ENCODE results near the gene TCEAL3. TPM values are rescaled to one million over a fixed set of nuclear protein-coding genes. Genes with fewer than 3 reads are reported as not detected.
"Not testable (repeated sequence)": the region's sequence is repeated elsewhere in the genome, so short reads cannot be mapped to it uniquely, and the experiment has no call there.

The TCEAL3 gene
- total RNA-seq, 2 experiments from 2014 or later = 5.0 to 5.8 TPM

- Mint-ChIP-seq H3K36me3 (ENCODE audit: low read depth) (no peaks in the 10 kb centered on the region), H3K27ac (peak within 1 kb of the TSS; percentile 49), H3K9me3 (no peaks in the 10 kb centered on the region), H3K4me3 (peak within 1 kb of the TSS; percentile 90), H3K27me3 (peaks cover 9% of the 10 kb centered on the region), H3K4me1 (ENCODE audit: low read depth) (peaks cover 16% of the 10 kb centered on the region)
- intact Hi-C loops (cut with DNase I, micrococcal nuclease) = no loop called here
- H3K27ac ChIP-seq (ENCODE audit: low read depth in 1 of 2, low read length in 2 of 2) = no peak within 1 kb of the TSS
- ChIA-PET POLR2A (no interaction called here), CTCF (no interaction called here)
- ATAC-seq (ENCODE audit: poor library complexity) = peak; percentile 77
- peak in 8 of 14 experiments; percentile 3 to 58 (median 32) for DNase-seq
- H3K27me3 ChIP-seq (ENCODE audit: control insufficient read depth in 1 of 2, insufficient read depth in 2 of 2, low read length in 2 of 2) = no peaks in the 10 kb centered on the region
- peaks cover 9% of the 10 kb centered on the region for H3K4me1 ChIP-seq (ENCODE audit: insufficient read depth, low read length)
- TF ChIP-seq CTCF (IDR thresholded peaks at IDR 0.05) = no peak
- peak within 1 kb of the TSS; percentile 70 for H3K4me3 ChIP-seq (ENCODE audit: low read length)
- no peaks in the 10 kb centered on the region for H3K9me3 ChIP-seq (ENCODE audit: control insufficient read depth in 1 of 2, insufficient read depth in 1 of 2, low read length in 2 of 2)
- H3K36me3 ChIP-seq (ENCODE audit: insufficient read depth, low read length) = no peaks in the 10 kb centered on the region
Measured at GRCh38 chrX:103585411-103586313, 22.1 kb upstream of the TCEAL3 start, which contains the start of gene TCEAL4. Gene TCEAL4, plus strand, starts transcription at chrX:103585515. Its CDS starts 1,161 bp downstream, at chrX:103586676.

- Mint-ChIP-seq H3K9me3 (no peaks in the 10 kb centered on the region), H3K4me1 (ENCODE audit: low read depth) (peaks cover 16% of the 10 kb centered on the region), H3K36me3 (ENCODE audit: low read depth) (no peaks in the 10 kb centered on the region), H3K27ac (peak overlapping the region; percentile 49), H3K27me3 (peaks cover 3% of the 10 kb centered on the region), H3K4me3 (peak overlapping the region; percentile 90)
- Histone ChIP-seq H3K27me3 (ENCODE audit: control insufficient read depth in 1 of 2, insufficient read depth in 2 of 2, low read length in 2 of 2) (no peaks in the 10 kb centered on the region), H3K9me3 (ENCODE audit: control insufficient read depth in 1 of 2, insufficient read depth in 1 of 2, low read length in 2 of 2) (no peaks in the 10 kb centered on the region), H3K36me3 (ENCODE audit: insufficient read depth, low read length) (no peaks in the 10 kb centered on the region), H3K4me1 (ENCODE audit: insufficient read depth, low read length) (peaks cover 9% of the 10 kb centered on the region), H3K4me3 (ENCODE audit: low read length) (peak overlapping the region; percentile 70), H3K27ac (ENCODE audit: low read depth in 1 of 2, low read length in 2 of 2) (no peak overlapping the region)
- intact Hi-C loops (cut with DNase I, micrococcal nuclease) = no loop called here
- TF ChIP-seq CTCF (IDR thresholded peaks at IDR 0.05) = no peak
- no peak for DNase-seq
- no peak for ATAC-seq (ENCODE audit: poor library complexity)
- POLR2A ChIA-PET = no interaction called here
- CTCF ChIA-PET = no interaction called here
Measured at GRCh38 chrX:103586314-103586646, 21.5 kb upstream of the TCEAL3 start.

- CTCF ChIA-PET = no interaction called here
- H3K27ac Mint-ChIP-seq = peak overlapping the region; percentile 49
Measured at GRCh38 chrX:103586659-103587058, 21.1 kb upstream of the TCEAL3 start.

GRCh38 chrX:103592295-103592694 lies 15.5 kb upstream of the TCEAL3 start:
- POLR2A ChIA-PET; H3K4me1 ChIP-seq (ENCODE audit: insufficient read depth, low read length); H3K4me3 Mint-ChIP-seq; H3K27me3 ChIP-seq (ENCODE audit: control insufficient read depth in 1 of 2, insufficient read depth in 2 of 2, low read length in 2 of 2); H3K36me3 ChIP-seq (ENCODE audit: insufficient read depth, low read length); H3K27ac Mint-ChIP-seq; H3K9me3 ChIP-seq (ENCODE audit: control insufficient read depth in 1 of 2, insufficient read depth in 1 of 2, low read length in 2 of 2); H3K4me3 ChIP-seq (ENCODE audit: low read length); CTCF ChIA-PET; H3K27ac ChIP-seq (ENCODE audit: low read depth in 1 of 2, low read length in 2 of 2); H3K27me3 Mint-ChIP-seq; DNase-seq; H3K36me3 Mint-ChIP-seq (ENCODE audit: low read depth); H3K9me3 Mint-ChIP-seq; ATAC-seq (ENCODE audit: poor library complexity); H3K4me1 Mint-ChIP-seq (ENCODE audit: low read depth): not testable (repeated sequence)
- intact Hi-C loops (cut with DNase I, micrococcal nuclease) = loop anchor here in 1 of 2 experiments (5.0 kb wide), 1 partner anchor 40 kb away; no protein-coding TSS in a partner anchor

More at GRCh38 chrX:103586659-103587058, 21.1 kb upstream of the TCEAL3 start:
- DNase-seq (no peak), ATAC-seq (ENCODE audit: poor library complexity) (no peak)
- H3K27me3 Mint-ChIP-seq = peaks cover 3% of the 10 kb centered on the region
- no peak overlapping the region for H3K27ac ChIP-seq (ENCODE audit: low read depth in 1 of 2, low read length in 2 of 2)
- intact Hi-C loops (cut with DNase I, micrococcal nuclease) = no loop called here
- H3K9me3 ChIP-seq (ENCODE audit: control insufficient read depth in 1 of 2, insufficient read depth in 1 of 2, low read length in 2 of 2) = no peaks in the 10 kb centered on the region
- H3K27me3 ChIP-seq (ENCODE audit: control insufficient read depth in 1 of 2, insufficient read depth in 2 of 2, low read length in 2 of 2) = no peaks in the 10 kb centered on the region
- POLR2A ChIA-PET = no interaction called here
- TF ChIP-seq CTCF (IDR thresholded peaks at IDR 0.05) = no peak
- no peaks in the 10 kb centered on the region for H3K9me3 Mint-ChIP-seq
- peaks cover 9% of the 10 kb centered on the region for H3K4me1 ChIP-seq (ENCODE audit: insufficient read depth, low read length)
- H3K4me3 Mint-ChIP-seq = peak overlapping the region; percentile 90
- H3K36me3 Mint-ChIP-seq (ENCODE audit: low read depth) = no peaks in the 10 kb centered on the region
- H3K4me3 ChIP-seq (ENCODE audit: low read length) = no peak overlapping the region
- H3K4me1 Mint-ChIP-seq (ENCODE audit: low read depth) = peaks cover 16% of the 10 kb centered on the region
- H3K36me3 ChIP-seq (ENCODE audit: insufficient read depth, low read length) = no peaks in the 10 kb centered on the region

- H3K36me3 ChIP-seq (ENCODE audit: insufficient read depth, low read length); H3K4me1 ChIP-seq (ENCODE audit: insufficient read depth, low read length); H3K9me3 Mint-ChIP-seq; H3K36me3 Mint-ChIP-seq (ENCODE audit: low read depth); H3K4me3 Mint-ChIP-seq; H3K4me3 ChIP-seq (ENCODE audit: low read length); intact Hi-C loops (cut with DNase I, micrococcal nuclease); H3K27ac ChIP-seq (ENCODE audit: low read depth in 1 of 2, low read length in 2 of 2); H3K27me3 Mint-ChIP-seq; H3K27ac Mint-ChIP-seq; H3K27me3 ChIP-seq (ENCODE audit: control insufficient read depth in 1 of 2, insufficient read depth in 2 of 2, low read length in 2 of 2); H3K4me1 Mint-ChIP-seq (ENCODE audit: low read depth); DNase-seq; CTCF ChIA-PET; ATAC-seq (ENCODE audit: poor library complexity); POLR2A ChIA-PET; H3K9me3 ChIP-seq (ENCODE audit: control insufficient read depth in 1 of 2, insufficient read depth in 1 of 2, low read length in 2 of 2): not testable (repeated sequence)
Measured at GRCh38 chrX:103595202-103595601, 12.6 kb upstream of the TCEAL3 start.
